Renal cortex interstitium (tissue), 11 donors: ENCODE data around the gene GNAS-AS1. TPM values are rescaled to one million over a fixed set of nuclear protein-coding genes. Genes with fewer than 3 reads are reported as not detected.

ENCODE experiments used
- DNase-seq, 11 donors: peaks; one replicate each; pipeline ENCODE4 v3.0.0-alpha.2; 2013; ENCODE audit warnings: low read depth in 9 of 11, low spot score in 4 of 11; ENCODE audit errors: extremely low read depth in 1 of 11
- polyA plus RNA-seq, 3 donors: library from polyadenylated mRNA; unstranded; fragments of 120-200 nt; gene quantifications; one replicate each; pipeline ENCODE4 v1.2.1, GENCODE V29; 2013; ENCODE audit not compliant: insufficient read length in 3 of 3

The GNAS-AS1 gene
- polyA plus RNA-seq, 3 donors, result 0.97 to 1.4 (median 1.1) TPM

- no peak for DNase-seq
These were observed 38.6 kb upstream of the GNAS-AS1 start for GRCh38 chr20:58889334-58889760.

- DNase-seq, result peak in 4 of 11 donors; percentile 49 to 67 (median 64)
These were observed 38.0 kb upstream of the GNAS-AS1 start for GRCh38 chr20:58888521-58889333.

GRCh38 chr20:58888103-58888502, 37.4 kb upstream of the GNAS-AS1 start:
- DNase-seq, result no peak

GRCh38 chr20:58886546-58886945, 35.8 kb upstream of the GNAS-AS1 start:
- no peak for DNase-seq

GRCh38 chr20:58884966-58885365, 34.3 kb upstream of the GNAS-AS1 start:
- DNase-seq, result no peak

- DNase-seq, result no peak
These were observed 32.6 kb upstream of the GNAS-AS1 start for GRCh38 chr20:58883241-58883691.

GRCh38 chr20:58882704-58883089, 32.0 kb upstream of the GNAS-AS1 start:
- DNase-seq, result no peak

GRCh38 chr20:58880994-58881752, 30.5 kb upstream of the GNAS-AS1 start:
- DNase-seq, result no peak

GRCh38 chr20:58880441-58880840, 29.7 kb upstream of the GNAS-AS1 start:
- DNase-seq, result no peak

GRCh38 chr20:58878399-58878798, 27.7 kb upstream of the GNAS-AS1 start:
- DNase-seq, result no peak

- no peak for DNase-seq
These were observed 27.3 kb upstream of the GNAS-AS1 start for GRCh38 chr20:58877976-58878360.

- DNase-seq, result no peak
These were observed 26.6 kb upstream of the GNAS-AS1 start for GRCh38 chr20:58877050-58877975.

GRCh38 chr20:58876437-58876836, 25.7 kb upstream of the GNAS-AS1 start:
- no peak for DNase-seq

GRCh38 chr20:58875541-58876134, 24.9 kb upstream of the GNAS-AS1 start:
- no peak for DNase-seq

GRCh38 chr20:58875111-58875510, 24.4 kb upstream of the GNAS-AS1 start:
- no peak for DNase-seq

- DNase-seq, result no peak
These were observed 23.8 kb upstream of the GNAS-AS1 start for GRCh38 chr20:58874469-58874868.

- no peak for DNase-seq
These were observed 20.9 kb upstream of the GNAS-AS1 start for GRCh38 chr20:58871533-58872102.

- DNase-seq, result peak in 3 of 11 donors; percentile 57 to 73 (median 61)
These were observed 19.8 kb upstream of the GNAS-AS1 start for GRCh38 chr20:58870293-58871014.
